GM12874 (cell line): ENCODE data around the gene TBL1Y.

Source experiments
- TF ChIP-seq, protein P1 (sequence below): IDR thresholded peaks from 2 replicates; pipeline ENCODE4 v1.5.1; 2011; ENCODE audit warnings: low read depth, mild to moderate bottlenecking, control low read depth, low read length, moderate library complexity; ENCODE audit not compliant: insufficient read depth

The TBL1Y gene

DNA sequence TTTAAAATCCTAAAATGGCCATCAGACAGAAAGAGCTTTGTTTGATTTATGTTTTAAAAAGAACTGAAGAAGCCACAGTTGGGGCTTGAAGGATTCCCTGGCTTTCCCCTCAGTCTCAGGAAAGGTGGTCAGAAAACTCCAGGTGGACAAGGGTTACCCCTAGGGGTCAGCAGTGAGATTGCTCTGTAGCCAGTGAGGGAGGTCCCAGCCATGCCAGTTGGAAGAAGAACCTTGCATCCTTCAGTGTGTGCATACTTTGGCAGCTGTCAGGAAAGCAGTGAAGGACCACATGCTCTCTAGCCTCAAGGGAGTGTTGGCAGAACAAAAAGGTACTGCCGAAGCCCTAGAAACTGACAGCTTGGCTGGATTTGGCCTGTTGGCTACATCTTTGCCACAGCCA lies 182.3 kb downstream of the TBL1Y start:
- TF ChIP-seq, protein P1, sequence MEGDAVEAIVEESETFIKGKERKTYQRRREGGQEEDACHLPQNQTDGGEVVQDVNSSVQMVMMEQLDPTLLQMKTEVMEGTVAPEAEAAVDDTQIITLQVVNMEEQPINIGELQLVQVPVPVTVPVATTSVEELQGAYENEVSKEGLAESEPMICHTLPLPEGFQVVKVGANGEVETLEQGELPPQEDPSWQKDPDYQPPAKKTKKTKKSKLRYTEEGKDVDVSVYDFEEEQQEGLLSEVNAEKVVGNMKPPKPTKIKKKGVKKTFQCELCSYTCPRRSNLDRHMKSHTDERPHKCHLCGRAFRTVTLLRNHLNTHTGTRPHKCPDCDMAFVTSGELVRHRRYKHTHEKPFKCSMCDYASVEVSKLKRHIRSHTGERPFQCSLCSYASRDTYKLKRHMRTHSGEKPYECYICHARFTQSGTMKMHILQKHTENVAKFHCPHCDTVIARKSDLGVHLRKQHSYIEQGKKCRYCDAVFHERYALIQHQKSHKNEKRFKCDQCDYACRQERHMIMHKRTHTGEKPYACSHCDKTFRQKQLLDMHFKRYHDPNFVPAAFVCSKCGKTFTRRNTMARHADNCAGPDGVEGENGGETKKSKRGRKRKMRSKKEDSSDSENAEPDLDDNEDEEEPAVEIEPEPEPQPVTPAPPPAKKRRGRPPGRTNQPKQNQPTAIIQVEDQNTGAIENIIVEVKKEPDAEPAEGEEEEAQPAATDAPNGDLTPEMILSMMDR = peak; percentile 22; the same call in 1 of the 2 replicates

DNA sequence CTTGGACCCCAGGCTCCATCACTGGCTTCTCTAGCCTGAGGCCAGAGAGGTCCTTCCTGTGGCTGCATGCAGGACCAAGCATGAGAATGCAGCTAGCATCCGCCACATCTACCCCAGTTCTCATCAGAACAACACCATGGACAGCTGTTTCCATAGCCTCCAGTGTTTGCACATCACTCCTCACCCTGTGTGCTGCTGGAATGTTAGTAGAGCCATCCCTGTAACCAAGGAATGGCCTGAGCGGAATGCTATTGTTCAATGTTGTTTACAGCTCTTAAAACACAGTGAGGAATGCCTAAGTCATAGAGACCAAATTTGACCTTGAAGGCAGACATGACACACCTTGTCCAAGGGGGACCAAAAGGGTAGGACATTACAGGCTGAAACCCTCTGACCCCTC lies 183.9 kb downstream of the TBL1Y start:
- TF ChIP-seq, protein P1 = no peak

DNA sequence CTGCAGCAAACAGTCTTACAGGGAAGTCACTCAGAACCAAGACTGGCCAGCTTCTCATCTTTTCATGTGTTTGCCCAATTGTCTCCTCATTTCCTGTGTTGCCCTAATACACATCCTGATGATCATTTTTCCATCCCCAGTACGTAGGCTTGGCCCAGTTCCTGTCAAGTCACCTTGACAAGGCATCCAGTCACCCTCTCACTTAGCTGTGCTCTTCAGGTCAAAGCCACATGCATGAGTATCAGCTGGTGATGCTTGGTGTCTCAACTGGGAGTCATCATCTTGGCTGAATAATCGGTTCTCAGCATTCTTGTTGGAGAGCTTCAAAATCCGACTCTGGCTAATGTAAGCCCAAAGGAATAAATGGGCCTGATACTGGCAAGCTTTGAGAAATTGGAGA lies 186.5 kb downstream of the TBL1Y start:
- TF ChIP-seq, protein P1 = no peak

DNA sequence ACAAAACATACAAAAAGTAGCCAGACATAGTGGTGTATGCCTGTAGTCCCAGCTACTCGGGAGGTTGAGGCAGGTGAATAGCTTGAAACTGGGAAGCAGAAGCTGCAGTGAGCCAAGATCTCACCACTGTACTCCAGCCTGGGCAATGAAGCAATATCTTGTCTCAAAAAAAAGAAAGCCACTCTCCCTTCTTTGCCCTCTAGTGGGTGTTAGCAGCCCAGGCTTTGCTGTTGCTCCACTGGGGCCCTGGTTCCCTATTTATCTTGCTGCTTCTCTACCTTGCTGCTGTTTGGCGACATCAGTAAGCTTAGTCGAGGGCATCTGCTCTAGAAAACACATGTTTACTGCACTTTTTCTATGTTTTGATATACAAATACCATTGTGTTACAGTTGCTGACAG lies 189.2 kb downstream of the TBL1Y start:
- TF ChIP-seq, protein P1 = no peak

DNA sequence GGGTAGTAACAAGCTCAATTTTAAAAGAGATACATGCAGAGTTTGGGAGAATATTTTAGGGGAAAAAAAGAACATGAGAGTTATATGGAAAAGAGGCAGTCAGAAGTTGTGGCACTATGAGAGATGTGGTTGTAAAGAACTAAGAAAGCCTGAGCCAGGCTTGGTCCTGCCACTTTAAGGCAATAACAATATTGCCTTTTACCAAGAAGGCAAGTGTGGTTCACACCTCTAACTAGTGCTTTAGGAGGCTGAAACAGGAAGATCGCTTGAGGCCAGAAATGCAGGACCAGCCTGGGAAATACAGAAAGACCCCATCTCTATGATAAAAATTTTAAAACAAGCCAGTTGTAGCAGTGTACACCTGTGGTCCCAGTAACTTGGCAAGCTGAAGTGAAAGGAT lies 192.2 kb downstream of the TBL1Y start:
- TF ChIP-seq, protein P1 = no peak

DNA sequence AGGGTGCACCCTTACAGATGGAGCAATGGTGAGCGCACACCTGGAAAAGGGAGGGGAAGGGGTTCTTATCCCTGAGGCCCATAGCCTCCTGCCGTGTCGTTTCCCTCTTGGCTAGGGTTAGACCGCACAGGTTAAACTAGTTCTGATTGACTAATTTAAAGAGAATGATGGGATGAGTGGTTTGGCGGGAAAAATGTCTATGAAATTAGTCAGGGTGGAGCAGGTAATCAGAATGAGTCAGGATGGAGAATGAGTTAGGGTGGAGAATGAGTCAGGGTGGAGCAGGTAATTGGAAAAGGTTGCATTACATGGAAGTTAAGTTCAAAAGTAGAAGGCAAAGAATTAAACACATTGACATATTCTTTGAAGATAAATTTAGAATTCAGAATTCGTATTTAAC lies 196.7 kb downstream of the TBL1Y start:
- TF ChIP-seq, protein P1 = no peak

DNA sequence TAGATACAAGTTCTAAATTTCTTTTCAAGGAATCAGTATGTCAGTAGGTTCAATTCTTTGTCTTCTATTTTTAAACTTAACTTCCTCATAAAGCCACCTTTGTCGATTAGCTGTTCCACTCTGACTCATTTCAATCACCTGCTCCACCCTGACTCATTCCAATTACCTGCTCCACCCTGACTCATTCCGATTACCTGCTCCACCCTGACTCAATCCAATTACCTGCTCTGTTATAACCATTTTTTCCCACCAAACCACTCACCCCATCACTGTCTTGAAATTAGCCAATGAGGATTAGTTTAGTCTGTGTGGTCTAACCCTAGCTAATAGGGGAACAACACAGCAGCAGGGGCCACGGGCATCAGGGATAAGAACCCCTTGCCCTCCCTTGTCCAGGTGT lies 199.6 kb downstream of the TBL1Y start:
- TF ChIP-seq, protein P1 = no peak

DNA sequence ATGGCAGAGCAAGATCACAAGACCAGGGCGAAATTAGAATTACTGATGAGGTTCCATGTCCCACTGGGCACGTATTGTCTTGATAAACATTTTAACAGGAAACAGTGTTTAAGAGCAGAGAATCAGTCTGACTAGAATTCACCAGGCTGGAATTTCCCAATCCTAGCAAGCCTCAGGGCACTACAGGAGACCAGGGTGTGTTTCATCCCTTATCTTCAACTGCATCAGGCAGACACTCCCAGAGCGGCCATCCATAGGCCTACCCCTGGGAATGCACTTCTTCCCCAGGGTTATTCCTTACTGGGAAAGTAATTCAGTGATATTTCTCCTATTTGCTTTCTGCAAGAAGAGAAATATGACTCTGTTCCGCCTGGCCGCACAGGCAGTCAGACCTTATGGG lies 205.4 kb downstream of the TBL1Y start:
- TF ChIP-seq, protein P1 = no peak
